ENCODE data around the gene ATL1.

ATL1 gene

DNA sequence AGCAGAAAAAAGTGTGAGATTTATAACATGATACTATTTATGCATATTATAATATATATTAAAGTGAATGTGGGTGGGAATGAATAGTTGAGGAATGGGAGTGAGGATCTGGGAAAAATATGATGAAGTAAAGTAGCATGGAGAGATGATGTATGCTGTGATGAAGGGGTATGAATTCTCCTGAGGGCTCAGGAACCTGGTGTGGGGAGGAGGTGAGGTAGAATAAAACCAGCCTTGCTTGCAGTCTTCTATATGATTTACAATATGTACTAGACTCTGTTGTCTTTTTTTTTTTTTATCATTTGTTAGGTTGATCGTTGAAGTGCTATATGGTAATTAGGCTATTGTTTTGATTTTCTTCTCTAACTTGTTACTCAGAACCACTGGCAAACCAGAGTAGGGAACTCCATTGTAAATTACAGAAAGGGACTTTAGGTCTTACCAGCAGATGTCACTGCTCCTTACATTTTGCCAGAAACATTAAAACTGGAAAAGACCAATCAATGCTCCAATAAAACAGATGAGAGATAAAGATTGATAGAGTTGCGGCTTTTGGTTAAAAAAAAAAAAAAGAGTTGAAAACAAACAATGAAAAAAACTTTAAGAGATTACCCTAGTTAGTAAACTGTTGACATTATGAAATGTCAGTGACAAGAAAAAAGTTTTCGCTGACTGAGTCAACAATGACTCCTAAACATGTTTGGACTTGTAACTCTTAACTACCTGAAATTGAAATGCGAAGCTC lies 39.9 kb downstream of the ATL1 start (continued):
- TF ChIP-seq, protein P1, sequence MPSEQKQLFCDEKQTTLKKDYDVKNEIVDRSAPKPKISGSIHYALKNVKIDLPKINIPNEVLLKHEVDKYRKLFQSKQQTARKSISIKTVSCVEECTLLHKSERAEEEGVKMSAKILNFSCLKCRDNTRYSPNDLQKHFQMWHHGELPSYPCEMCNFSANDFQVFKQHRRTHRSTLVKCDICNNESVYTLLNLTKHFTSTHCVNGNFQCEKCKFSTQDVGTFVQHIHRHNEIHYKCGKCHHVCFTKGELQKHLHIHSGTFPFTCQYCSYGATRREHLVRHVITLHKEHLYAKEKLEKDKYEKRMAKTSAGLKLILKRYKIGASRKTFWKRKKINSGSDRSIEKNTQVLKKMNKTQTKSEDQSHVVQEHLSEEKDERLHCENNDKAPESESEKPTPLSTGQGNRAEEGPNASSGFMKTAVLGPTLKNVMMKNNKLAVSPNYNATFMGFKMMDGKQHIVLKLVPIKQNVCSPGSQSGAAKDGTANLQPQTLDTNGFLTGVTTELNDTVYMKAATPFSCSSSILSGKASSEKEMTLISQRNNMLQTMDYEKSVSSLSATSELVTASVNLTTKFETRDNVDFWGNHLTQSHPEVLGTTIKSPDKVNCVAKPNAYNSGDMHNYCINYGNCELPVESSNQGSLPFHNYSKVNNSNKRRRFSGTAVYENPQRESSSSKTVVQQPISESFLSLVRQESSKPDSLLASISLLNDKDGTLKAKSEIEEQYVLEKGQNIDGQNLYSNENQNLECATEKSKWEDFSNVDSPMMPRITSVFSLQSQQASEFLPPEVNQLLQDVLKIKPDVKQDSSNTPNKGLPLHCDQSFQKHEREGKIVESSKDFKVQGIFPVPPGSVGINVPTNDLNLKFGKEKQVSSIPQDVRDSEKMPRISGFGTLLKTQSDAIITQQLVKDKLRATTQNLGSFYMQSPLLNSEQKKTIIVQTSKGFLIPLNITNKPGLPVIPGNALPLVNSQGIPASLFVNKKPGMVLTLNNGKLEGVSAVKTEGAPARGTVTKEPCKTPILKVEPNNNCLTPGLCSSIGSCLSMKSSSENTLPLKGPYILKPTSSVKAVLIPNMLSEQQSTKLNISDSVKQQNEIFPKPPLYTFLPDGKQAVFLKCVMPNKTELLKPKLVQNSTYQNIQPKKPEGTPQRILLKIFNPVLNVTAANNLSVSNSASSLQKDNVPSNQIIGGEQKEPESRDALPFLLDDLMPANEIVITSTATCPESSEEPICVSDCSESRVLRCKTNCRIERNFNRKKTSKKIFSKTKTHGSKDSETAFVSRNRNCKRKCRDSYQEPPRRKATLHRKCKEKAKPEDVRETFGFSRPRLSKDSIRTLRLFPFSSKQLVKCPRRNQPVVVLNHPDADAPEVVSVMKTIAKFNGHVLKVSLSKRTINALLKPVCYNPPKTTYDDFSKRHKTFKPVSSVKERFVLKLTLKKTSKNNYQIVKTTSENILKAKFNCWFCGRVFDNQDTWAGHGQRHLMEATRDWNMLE (tag by site-specific recombination; conservative IDR thresholded peaks at IDR 0.05; ENCODE audit: low read depth), result 0 out of 2 replicates have a peak, but pooled peaks have one; percentile 33
- TF ChIP-seq, protein P2, sequence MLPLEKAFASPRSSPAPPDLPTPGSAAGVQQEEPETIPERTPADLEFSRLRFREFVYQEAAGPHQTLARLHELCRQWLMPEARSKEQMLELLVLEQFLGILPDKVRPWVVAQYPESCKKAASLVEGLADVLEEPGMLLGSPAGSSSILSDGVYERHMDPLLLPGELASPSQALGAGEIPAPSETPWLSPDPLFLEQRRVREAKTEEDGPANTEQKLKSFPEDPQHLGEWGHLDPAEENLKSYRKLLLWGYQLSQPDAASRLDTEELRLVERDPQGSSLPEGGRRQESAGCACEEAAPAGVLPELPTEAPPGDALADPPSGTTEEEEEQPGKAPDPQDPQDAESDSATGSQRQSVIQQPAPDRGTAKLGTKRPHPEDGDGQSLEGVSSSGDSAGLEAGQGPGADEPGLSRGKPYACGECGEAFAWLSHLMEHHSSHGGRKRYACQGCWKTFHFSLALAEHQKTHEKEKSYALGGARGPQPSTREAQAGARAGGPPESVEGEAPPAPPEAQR (tag by site-specific recombination; IDR thresholded peaks at IDR 0.05), result no peak
- no peak for TF ChIP-seq ZFP37 (tag by site-specific recombination; IDR thresholded peaks at IDR 0.05)
- TF ChIP-seq HOXC10 (CRISPR knock-in tag; IDR thresholded peaks at IDR 0.05), result no peak
- no peak for TF ChIP-seq ZNF140 (tag by site-specific recombination; IDR thresholded peaks at IDR 0.05)
- peak; percentile 37; the same call in 1 of the 2 replicates for TF ChIP-seq ZNF366 (tag by site-specific recombination; conservative IDR thresholded peaks at IDR 0.05)
- no peak for TF ChIP-seq ZNF341 (tag by site-specific recombination; IDR thresholded peaks at IDR 0.05; ENCODE audit: low read depth)
- TF ChIP-seq, protein P3, sequence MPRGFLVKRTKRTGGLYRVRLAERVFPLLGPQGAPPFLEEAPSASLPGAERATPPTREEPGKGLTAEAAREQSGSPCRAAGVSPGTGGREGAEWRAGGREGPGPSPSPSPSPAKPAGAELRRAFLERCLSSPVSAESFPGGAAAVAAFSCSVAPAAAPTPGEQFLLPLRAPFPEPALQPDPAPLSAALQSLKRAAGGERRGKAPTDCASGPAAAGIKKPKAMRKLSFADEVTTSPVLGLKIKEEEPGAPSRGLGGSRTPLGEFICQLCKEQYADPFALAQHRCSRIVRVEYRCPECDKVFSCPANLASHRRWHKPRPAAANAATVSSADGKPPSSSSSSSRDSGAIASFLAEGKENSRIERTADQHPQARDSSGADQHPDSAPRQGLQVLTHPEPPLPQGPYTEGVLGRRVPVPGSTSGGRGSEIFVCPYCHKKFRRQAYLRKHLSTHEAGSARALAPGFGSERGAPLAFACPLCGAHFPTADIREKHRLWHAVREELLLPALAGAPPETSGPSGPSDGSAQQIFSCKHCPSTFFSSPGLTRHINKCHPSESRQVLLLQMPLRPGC (tag by site-specific recombination; IDR thresholded peaks at IDR 0.05), result 0 out of 2 replicates have a peak, but pooled peaks have one; percentile 29
- no peak for TF ChIP-seq ZNF624 (tag by site-specific recombination; IDR thresholded peaks at IDR 0.05)
- no peak for TF ChIP-seq ZNF776 (tag by site-specific recombination; IDR thresholded peaks at IDR 0.05; ENCODE audit: borderline replicate concordance)
- TF ChIP-seq ZNF473 (tag by site-specific recombination; IDR thresholded peaks at IDR 0.05), result no peak
- no peak for TF ChIP-seq ZNF549 (tag by site-specific recombination; IDR thresholded peaks at IDR 0.05)
- no peak for TF ChIP-seq ZNF426 (tag by site-specific recombination; IDR thresholded peaks at IDR 0.05)
- TF ChIP-seq ZSCAN23 (tag by site-specific recombination; IDR thresholded peaks at IDR 0.05), result 0 out of 2 replicates have a peak, but pooled peaks have one; percentile 20
- TF ChIP-seq, protein P4, sequence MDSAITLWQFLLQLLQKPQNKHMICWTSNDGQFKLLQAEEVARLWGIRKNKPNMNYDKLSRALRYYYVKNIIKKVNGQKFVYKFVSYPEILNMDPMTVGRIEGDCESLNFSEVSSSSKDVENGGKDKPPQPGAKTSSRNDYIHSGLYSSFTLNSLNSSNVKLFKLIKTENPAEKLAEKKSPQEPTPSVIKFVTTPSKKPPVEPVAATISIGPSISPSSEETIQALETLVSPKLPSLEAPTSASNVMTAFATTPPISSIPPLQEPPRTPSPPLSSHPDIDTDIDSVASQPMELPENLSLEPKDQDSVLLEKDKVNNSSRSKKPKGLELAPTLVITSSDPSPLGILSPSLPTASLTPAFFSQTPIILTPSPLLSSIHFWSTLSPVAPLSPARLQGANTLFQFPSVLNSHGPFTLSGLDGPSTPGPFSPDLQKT (IDR thresholded peaks at IDR 0.05; ENCODE audit: borderline replicate concordance, low read depth, low read length), result no peak
- TF ChIP-seq ZBTB17 (tag by site-specific recombination; IDR thresholded peaks at IDR 0.05), result no peak; the same call in 1 of the 2 replicates
- TF ChIP-seq, protein P5, sequence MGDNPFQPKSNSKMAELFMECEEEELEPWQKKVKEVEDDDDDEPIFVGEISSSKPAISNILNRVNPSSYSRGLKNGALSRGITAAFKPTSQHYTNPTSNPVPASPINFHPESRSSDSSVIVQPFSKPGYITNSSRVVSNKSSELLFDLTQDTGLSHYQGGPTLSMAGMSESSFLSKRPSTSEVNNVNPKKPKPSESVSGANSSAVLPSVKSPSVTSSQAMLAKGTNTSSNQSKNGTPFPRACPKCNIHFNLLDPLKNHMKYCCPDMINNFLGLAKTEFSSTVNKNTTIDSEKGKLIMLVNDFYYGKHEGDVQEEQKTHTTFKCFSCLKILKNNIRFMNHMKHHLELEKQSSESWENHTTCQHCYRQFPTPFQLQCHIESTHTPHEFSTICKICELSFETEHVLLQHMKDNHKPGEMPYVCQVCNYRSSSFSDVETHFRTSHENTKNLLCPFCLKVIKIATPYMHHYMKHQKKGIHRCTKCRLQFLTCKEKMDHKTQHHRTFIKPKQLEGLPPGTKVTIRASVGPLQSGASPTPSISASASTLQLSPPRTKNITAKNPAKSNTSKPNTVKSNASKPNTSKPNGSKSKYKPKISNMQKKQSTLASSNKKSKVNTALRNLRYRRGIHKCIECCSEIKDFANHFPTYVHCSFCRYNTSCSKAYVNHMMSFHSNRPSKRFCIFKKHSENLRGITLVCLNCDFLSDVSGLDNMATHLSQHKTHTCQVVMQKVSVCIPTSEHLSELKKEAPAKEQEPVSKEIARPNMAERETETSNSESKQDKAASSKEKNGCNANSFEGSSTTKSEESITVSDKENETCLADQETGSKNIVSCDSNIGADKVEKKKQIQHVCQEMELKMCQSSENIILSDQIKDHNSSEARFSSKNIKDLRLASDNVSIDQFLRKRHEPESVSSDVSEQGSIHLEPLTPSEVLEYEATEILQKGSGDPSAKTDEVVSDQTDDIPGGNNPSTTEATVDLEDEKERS (tag by site-specific recombination; IDR thresholded peaks at IDR 0.05), result no peak
- TF ChIP-seq ZNF530 (tag by site-specific recombination; IDR thresholded peaks at IDR 0.05; ENCODE audit: low read depth), result no peak
- TF ChIP-seq ZNF184 (tag by site-specific recombination; IDR thresholded peaks at IDR 0.05), result peak; percentile 19; the same call in 1 of the 2 replicates
- TF ChIP-seq ZNF175 (tag by site-specific recombination; IDR thresholded peaks at IDR 0.05), result no peak
- no peak for TF ChIP-seq ZNF155 (tag by site-specific recombination; IDR thresholded peaks at IDR 0.05)
- no peak for TF ChIP-seq EGR2 (tag by site-specific recombination; IDR thresholded peaks at IDR 0.05; ENCODE audit: low read depth)
- TF ChIP-seq WT1 (tag by site-specific recombination; IDR thresholded peaks at IDR 0.05), result peak; percentile 62
- TF ChIP-seq, protein P6, sequence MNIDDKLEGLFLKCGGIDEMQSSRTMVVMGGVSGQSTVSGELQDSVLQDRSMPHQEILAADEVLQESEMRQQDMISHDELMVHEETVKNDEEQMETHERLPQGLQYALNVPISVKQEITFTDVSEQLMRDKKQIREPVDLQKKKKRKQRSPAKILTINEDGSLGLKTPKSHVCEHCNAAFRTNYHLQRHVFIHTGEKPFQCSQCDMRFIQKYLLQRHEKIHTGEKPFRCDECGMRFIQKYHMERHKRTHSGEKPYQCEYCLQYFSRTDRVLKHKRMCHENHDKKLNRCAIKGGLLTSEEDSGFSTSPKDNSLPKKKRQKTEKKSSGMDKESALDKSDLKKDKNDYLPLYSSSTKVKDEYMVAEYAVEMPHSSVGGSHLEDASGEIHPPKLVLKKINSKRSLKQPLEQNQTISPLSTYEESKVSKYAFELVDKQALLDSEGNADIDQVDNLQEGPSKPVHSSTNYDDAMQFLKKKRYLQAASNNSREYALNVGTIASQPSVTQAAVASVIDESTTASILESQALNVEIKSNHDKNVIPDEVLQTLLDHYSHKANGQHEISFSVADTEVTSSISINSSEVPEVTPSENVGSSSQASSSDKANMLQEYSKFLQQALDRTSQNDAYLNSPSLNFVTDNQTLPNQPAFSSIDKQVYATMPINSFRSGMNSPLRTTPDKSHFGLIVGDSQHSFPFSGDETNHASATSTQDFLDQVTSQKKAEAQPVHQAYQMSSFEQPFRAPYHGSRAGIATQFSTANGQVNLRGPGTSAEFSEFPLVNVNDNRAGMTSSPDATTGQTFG (tag by site-specific recombination; IDR thresholded peaks at IDR 0.05; ENCODE audit: borderline replicate concordance), result no peak

Data from HEK293 (cell line).